Measurements from ENCODE around the gene PAQR4.

DNA sequence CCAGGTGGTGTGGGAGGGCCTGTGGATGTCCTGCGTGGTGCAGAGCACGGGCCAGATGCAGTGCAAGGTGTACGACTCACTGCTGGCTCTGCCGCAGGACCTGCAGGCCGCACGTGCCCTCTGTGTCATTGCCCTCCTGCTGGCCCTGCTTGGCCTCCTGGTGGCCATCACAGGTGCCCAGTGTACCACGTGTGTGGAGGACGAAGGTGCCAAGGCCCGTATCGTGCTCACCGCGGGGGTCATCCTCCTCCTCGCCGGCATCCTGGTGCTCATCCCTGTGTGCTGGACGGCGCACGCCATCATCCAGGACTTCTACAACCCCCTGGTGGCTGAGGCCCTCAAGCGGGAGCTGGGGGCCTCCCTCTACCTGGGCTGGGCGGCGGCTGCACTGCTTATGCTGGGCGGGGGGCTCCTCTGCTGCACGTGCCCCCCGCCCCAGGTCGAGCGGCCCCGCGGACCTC, 44.4 kb downstream of the PAQR4 start:
- no peak for TF ChIP-seq EZH2phosphoT487 (IDR thresholded peaks at IDR 0.05; ENCODE audit: low read depth)
- TF ChIP-seq, protein P1, sequence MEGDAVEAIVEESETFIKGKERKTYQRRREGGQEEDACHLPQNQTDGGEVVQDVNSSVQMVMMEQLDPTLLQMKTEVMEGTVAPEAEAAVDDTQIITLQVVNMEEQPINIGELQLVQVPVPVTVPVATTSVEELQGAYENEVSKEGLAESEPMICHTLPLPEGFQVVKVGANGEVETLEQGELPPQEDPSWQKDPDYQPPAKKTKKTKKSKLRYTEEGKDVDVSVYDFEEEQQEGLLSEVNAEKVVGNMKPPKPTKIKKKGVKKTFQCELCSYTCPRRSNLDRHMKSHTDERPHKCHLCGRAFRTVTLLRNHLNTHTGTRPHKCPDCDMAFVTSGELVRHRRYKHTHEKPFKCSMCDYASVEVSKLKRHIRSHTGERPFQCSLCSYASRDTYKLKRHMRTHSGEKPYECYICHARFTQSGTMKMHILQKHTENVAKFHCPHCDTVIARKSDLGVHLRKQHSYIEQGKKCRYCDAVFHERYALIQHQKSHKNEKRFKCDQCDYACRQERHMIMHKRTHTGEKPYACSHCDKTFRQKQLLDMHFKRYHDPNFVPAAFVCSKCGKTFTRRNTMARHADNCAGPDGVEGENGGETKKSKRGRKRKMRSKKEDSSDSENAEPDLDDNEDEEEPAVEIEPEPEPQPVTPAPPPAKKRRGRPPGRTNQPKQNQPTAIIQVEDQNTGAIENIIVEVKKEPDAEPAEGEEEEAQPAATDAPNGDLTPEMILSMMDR (IDR thresholded peaks at IDR 0.05; ENCODE audit: low read depth, low read length): no peak

Measured in OCI-LY3 (cell line).